SK-N-SH treated with all-trans-retinoic acid at 6 μM for 48 hours (cell line): ENCODE data around the gene ZNF462.

Experiments
- CREB5 ChIP-seq: fragments of 250-450 bp; sonication (Bioruptor Pico); IDR thresholded peaks from 2 replicates; pipeline ENCODE4 v1.5.1; 2020; ENCODE audit warnings: low read depth, mild to moderate bottlenecking, moderate library complexity
- PATZ1 ChIP-seq: fragments of 250-450 bp; sonication (Bioruptor Pico); IDR thresholded peaks from 2 replicates; pipeline ENCODE4 v1.8.0; 2020; ENCODE audit warnings: mild to moderate bottlenecking, moderate library complexity, borderline replicate concordance
- ZFP3 ChIP-seq: fragments of 250-450 bp; sonication (Bioruptor Pico); IDR thresholded peaks from 2 replicates; pipeline ENCODE4 v1.5.0; 2020; ENCODE audit warnings: mild to moderate bottlenecking, moderate library complexity
- ZNF8 ChIP-seq: fragments of 450-650 bp; formaldehyde crosslinking; IDR thresholded peaks from 2 replicates; pipeline ENCODE4 v1.5.0; 2020; ENCODE audit warnings: mild to moderate bottlenecking, moderate library complexity

- no peak for TF ChIP-seq ZNF8 (CRISPR knock-in tag)
- TF ChIP-seq CREB5 (CRISPR knock-in tag), result no peak
- no peak for TF ChIP-seq PATZ1
- no peak for TF ChIP-seq ZFP3
Measured at GRCh38 chr9:106920091-106920490, 57.1 kb downstream of the ZNF462 start.
